A549 treated with AZD9567 at 1 μM for 4 hours (cell line): ENCODE data around the gene CDPF1. TPM values are rescaled to one million over a fixed set of nuclear protein-coding genes. Genes with fewer than 3 reads are reported as not detected.

Source experiments
- total RNA-seq: library from RNA; stranded (reverse); fragments of 200-300 nt; extraction: Qiagen RNA extraction; gene quantifications from 5 replicates; pipeline ENCODE4 v1.2.3, GENCODE V29; 2022; ENCODE audit not compliant: insufficient read depth

The CDPF1 gene
- total RNA-seq = 7.7 to 16.4 TPM (median 8.7 TPM) in 5 replicates

GRCh38 chr22:46250035-46250782, at the start of gene CDPF1:
Gene CDPF1 (minus strand): TSS chr22:46250293. CDS start chr22:46248284, 2,009 bp downstream.

GRCh38 chr22:46296257-46297150, 46.4 kb upstream of the CDPF1 start, which contains the start of gene GTSE1:
Gene GTSE1 (plus strand): TSS chr22:46296870. CDS start chr22:46297401, 531 bp downstream.

GRCh38 chr22:46267431-46268279, 17.6 kb upstream of the CDPF1 start, which contains the start of gene TTC38:
Gene TTC38 (plus strand): TSS chr22:46268008. CDS start chr22:46268040, 32 bp downstream.

GRCh38 chr22:46263216-46263590, 13.1 kb upstream of the CDPF1 start, which contains the start of gene PKDREJ:
Gene PKDREJ (minus strand): TSS chr22:46263343. CDS start chr22:46263322, 21 bp downstream.

Other genes starting within 250 kb of the CDPF1 start
- 0.69 to 2.4 TPM (median 1.9 TPM) in 5 replicates for gene PPARA, start 99.8 kb downstream of the CDPF1 start, total RNA-seq
- gene PKDREJ, start 13.1 kb upstream of the CDPF1 start, total RNA-seq = not detected in 5 replicates
- 11.8 to 15.4 TPM (median 13.8 TPM) in 5 replicates for gene TTC38, start 17.7 kb upstream of the CDPF1 start, total RNA-seq
- gene GTSE1, start 46.6 kb upstream of the CDPF1 start, total RNA-seq = 23.3 to 35.6 TPM (median 31.4 TPM) in 5 replicates
- 27.7 to 39.5 TPM (median 37.8 TPM) in 5 replicates for gene TRMU, start 85.4 kb upstream of the CDPF1 start, total RNA-seq